ENCODE results near the gene PCDH12.

- TF ChIP-seq POLR2A (IDR thresholded peaks at IDR 0.05; ENCODE audit: low read depth, low read length): no peak
- TF ChIP-seq POLR2AphosphoS5 (IDR thresholded peaks at IDR 0.05; ENCODE audit: low read depth, low read length): no peak
Observed at GRCh38 chr5:141995656-141996055, 37.7 kb upstream of the PCDH12 start.

Data from GM12892 (cell line).